GM12865 (cell line): ENCODE results near the gene EDAR.
A peak's percentile ranks its signal among the peaks of the same experiment; 100 is the strongest.

Source experiments
- DNase-seq: peaks from one replicate; pipeline ENCODE4 v3.0.0; 2010; ENCODE audit warnings: low read depth
- H3K4me3 ChIP-seq: 2 replicates; pipeline ENCODE4 v1.5.1; 2011; ENCODE audit warnings: mild to moderate bottlenecking, low read depth, low read length, control low read depth
- TF ChIP-seq, protein P1 (sequence below): IDR thresholded peaks from 2 replicates; pipeline ENCODE4 v1.5.1; 2011; ENCODE audit warnings: low read length, control low read depth, low read depth, inconsistent platforms; ENCODE audit not compliant: insufficient read depth; ENCODE audit errors: missing control alignments

The EDAR gene

DNA sequence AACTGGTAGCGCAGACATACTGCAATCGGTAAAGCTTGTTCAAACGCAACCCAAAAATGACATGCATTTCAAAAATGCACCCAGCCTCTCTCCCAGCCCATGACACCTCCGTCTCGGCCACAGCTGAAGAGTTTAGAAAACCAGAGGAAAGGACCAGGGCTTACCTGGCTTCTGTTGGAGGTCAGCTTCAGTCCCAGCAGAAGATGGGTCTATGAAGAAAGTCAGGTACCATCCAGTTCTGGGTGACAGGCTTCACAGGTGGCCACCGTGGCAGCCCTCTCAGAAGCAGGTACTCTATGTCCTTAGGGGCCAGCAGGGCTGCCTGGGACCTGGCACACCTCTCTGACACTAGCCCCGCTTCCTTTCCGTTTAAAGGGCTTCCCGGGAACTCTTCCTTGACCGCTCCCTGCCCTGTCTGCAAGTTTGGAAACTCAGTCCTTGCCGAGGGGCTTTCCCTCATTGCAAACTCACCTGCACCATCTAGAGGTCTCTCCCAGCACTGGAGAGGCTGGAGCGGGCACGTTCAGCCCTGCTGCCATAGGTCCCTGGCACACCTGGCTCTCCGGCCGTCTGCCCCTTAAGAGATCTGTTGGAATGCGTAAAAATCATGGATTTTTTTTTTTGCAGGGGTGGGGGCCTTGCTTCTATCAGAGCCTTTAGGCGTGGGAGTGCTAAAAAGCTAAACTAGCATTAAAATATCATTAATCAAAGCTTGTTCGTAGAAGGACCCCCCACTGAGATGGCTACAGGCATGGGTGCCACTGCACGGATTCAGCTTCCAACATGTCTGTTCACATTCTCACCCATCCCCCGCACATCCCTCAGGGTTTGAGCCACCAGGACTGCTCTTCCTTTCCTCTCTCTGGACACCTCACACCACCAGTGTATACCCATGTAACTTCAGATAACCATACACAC lies at the start of gene EDAR:
Gene EDAR (minus strand): TSS at position 425 of the 918 bp plus-strand sequence. CDS start 58,206 bp downstream, outside the sequence.
- H3K4me3 ChIP-seq, result no peak within 1 kb of the TSS
- TF ChIP-seq, protein P1, sequence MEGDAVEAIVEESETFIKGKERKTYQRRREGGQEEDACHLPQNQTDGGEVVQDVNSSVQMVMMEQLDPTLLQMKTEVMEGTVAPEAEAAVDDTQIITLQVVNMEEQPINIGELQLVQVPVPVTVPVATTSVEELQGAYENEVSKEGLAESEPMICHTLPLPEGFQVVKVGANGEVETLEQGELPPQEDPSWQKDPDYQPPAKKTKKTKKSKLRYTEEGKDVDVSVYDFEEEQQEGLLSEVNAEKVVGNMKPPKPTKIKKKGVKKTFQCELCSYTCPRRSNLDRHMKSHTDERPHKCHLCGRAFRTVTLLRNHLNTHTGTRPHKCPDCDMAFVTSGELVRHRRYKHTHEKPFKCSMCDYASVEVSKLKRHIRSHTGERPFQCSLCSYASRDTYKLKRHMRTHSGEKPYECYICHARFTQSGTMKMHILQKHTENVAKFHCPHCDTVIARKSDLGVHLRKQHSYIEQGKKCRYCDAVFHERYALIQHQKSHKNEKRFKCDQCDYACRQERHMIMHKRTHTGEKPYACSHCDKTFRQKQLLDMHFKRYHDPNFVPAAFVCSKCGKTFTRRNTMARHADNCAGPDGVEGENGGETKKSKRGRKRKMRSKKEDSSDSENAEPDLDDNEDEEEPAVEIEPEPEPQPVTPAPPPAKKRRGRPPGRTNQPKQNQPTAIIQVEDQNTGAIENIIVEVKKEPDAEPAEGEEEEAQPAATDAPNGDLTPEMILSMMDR, result peak; percentile 47
- DNase-seq, result peak; percentile 23

- TF ChIP-seq, protein P1, result no peak
- H3K4me3 ChIP-seq, result no peak overlapping the region
Observed at GRCh38 chr2:109033171-109033570, 44.2 kb upstream of the EDAR start.

DNA sequence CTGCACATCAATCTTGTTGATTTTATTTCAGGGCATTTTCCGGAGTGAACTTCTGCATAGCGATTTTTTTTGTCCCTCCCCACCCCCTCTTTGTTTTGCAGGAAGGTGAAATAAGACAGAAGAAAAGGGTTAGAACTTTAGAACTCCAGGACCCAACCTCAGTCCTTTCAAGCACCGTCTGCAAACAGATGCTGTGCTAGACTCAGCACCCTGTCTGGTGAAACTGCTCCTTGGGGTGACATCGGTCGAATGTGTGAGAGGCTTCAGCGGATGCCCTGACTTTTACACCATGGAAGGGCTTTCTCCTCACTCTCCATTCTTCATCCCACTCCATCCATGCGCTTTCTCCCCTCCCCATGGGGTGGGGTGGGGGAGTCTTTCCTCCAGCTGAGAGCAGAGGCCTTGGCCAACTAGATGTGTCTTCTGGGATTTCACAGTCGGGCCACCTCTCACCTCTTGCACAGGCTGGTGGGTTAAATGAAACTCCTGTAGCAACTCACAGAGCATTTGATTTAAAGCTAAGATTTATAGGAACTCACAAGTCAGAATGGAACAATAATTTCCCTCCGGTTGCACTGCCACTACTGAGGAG lies 43.3 kb upstream of the EDAR start:
- H3K4me3 ChIP-seq, result peak overlapping the region; percentile 43
- DNase-seq, result no peak
- TF ChIP-seq, protein P1, result no peak

More at GRCh38 chr2:109033171-109033570, 44.2 kb upstream of the EDAR start:
- DNase-seq, result no peak

DNA sequence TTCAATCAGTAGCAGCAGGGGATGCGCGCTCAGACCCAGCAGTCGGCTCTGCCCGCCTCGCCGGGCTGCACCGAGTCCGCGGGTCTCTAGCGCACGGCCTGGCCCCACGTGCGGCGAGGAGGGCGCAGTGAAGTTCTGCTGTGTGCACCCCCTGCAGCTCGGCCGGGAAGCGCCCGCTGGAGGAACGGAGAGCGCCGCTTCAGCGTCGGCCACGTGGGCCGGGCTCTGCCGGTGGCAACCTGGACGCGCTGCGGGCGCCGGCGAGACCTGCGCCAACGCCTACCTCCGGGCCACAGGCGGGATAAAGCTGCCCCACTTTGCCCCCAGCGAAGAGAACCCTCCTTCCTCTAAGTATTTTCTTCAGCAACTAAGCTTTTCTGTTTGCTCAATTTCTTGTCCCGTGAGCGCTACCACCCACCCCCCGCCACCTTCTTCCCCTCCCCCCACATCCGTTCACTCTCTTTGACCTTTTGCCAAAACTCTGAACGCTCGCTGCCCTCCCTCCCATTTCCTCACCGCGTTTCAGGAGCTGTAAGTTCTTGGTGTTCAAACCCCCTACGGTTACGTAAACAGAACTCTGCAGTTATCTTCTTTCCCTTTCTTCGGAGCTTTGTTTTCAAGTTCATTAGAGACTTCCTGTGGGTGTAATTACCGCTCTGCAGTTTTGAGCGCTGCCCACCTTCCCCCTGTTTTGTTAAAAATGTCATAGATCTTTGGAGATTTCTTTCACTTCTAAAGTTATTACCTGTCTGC lies 42.6 kb upstream of the EDAR start:
- peak overlapping the region; percentile 43 for H3K4me3 ChIP-seq
- DNase-seq, result peak; percentile 71
- TF ChIP-seq, protein P1, result no peak

GRCh38 chr2:109030870-109031475 lies 42.0 kb upstream of the EDAR start:
- no peak overlapping the region; the same call in 1 of the 2 replicates for H3K4me3 ChIP-seq
- TF ChIP-seq, protein P1, result no peak
- no peak for DNase-seq

- DNase-seq, result no peak
- TF ChIP-seq, protein P1, result no peak
Observed at GRCh38 chr2:109029490-109030201, 40.6 kb upstream of the EDAR start.

More at GRCh38 chr2:109029490-109030201, 40.6 kb upstream of the EDAR start:
- H3K4me3 ChIP-seq, result no peak overlapping the region
